T-helper 1 cell treated with Interleukin-12 subunit alpha and Interleukin-12 subunit beta and Interleukin-4 antibody, amounts not matched to agents 30 μg/mL and 1 μg/mL, for 36 hours (primary cell): ENCODE measurements around the gene NMNAT3.

Experiments
- H3K27ac Mint-ChIP-seq: one replicate; pipeline ENCODE4 v1.8.0; 2021; ENCODE audit warnings: mild to moderate bottlenecking, mixed read lengths
- H3K27me3 Mint-ChIP-seq: one replicate; pipeline ENCODE4 v1.8.0; 2021; ENCODE audit warnings: low read depth, mixed read lengths
- H3K36me3 Mint-ChIP-seq: one replicate; pipeline ENCODE4 v1.8.0; 2021; ENCODE audit warnings: low read depth, mixed read lengths
- H3K4me1 Mint-ChIP-seq: one replicate; pipeline ENCODE4 v1.8.0; 2021; ENCODE audit warnings: low read depth, mixed read lengths
- H3K4me3 Mint-ChIP-seq: one replicate; pipeline ENCODE4 v1.8.0; 2021; ENCODE audit warnings: mild to moderate bottlenecking, moderate library complexity, mixed read lengths
- H3K9me3 Mint-ChIP-seq: one replicate; pipeline ENCODE4 v1.8.0; 2021; ENCODE audit warnings: mixed read lengths

NMNAT3 gene

DNA sequence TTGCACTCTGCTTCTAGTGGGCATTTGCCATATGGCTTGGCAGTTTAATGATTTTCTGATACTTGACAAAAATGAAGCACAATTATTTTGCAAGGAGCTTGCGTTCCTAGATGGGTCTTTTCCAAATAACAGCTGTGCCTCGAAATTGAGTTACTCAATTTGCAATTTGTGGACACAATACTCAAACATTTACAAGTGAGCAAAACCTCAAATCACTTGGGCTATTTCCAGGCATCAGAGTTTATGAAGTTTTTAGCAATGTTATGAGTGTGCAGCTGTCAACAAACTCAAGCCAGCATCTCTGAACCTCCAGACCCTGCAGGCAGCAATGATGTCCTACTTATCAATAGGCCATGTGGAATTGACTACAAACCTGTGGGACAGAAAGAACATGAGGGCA, 41.3 kb downstream of the NMNAT3 start:
- no peaks in the 10 kb centered on the region for H3K9me3 Mint-ChIP-seq
- no peaks in the 10 kb centered on the region for H3K36me3 Mint-ChIP-seq
- no peaks in the 10 kb centered on the region for H3K27me3 Mint-ChIP-seq
- H3K4me3 Mint-ChIP-seq, result no peak overlapping the region
- peaks cover 15% of the 10 kb centered on the region for H3K4me1 Mint-ChIP-seq
- H3K27ac Mint-ChIP-seq, result no peak overlapping the region

DNA sequence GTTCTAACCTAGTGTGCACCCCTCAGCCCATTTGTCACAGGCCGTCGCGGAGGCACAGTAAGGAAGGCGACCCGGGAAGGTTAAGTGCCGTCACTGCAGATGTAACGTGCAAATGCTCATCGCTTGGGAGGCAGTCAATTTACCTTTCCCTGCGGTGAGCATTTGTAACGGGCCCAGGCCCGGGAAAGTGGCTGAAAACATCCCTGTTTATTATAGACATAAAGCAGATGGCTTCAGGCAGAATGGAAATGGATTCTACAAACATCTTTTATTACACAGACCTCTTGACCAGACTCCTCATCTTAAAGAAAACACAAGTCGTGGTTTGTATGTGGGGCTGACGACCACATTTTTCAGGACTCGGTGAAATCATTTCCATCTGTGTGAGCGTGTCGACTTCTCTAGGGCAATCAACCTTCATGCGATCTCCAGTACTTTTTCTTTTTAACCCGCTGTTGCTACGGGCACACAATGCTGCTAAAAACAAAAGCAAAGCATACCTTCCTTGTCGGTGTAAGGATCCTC, 43.6 kb downstream of the NMNAT3 start:
- Mint-ChIP-seq H3K27ac (no peak overlapping the region), H3K27me3 (no peaks in the 10 kb centered on the region), H3K9me3 (no peaks in the 10 kb centered on the region), H3K4me1 (peaks cover 11% of the 10 kb centered on the region), H3K36me3 (no peaks in the 10 kb centered on the region), H3K4me3 (no peak overlapping the region)

DNA sequence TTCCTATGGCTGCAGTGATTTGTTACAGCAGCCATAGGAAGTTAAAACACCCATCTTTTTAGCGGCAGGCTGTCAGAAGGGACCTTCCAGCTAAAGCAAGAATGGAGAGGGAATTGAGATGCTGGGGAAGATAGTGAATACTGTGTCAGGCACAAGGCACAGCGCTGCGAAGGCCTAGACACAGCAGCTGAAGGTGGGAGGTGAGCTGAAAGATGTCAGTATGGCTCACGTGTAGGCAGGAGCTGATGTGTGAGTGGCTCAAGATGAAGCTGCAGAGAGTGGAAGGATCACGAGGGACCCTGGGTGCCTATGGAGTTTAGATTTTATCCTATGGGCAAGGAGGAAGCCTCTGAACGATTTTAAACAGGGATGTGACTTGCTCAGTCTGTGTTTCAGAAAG, 44.3 kb downstream of the NMNAT3 start:
- H3K9me3 Mint-ChIP-seq, result no peaks in the 10 kb centered on the region
- no peaks in the 10 kb centered on the region for H3K27me3 Mint-ChIP-seq
- peaks cover 8% of the 10 kb centered on the region for H3K4me1 Mint-ChIP-seq
- H3K4me3 Mint-ChIP-seq, result no peak overlapping the region
- H3K27ac Mint-ChIP-seq, result no peak overlapping the region
- no peaks in the 10 kb centered on the region for H3K36me3 Mint-ChIP-seq

DNA sequence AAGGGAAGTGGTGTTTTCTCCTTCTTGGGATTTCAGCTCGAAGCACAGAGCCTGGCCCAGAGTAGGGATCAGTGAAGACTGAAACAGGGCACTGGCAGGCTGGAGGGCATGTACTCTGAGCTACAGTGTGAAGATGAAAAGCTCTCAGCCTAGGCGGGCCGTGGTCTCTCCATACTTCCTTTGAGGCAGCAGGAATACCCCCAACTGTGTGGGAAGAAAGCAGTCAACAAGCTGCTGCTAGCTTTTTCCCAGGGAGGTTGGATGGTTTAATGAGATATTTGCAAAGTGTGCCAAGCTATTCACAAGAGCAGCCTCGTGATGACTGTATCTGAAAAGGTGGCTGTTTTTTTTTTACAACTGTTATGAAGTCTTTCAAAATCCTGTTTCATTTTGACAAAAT, 47.2 kb downstream of the NMNAT3 start:
- Mint-ChIP-seq H3K9me3 (no peaks in the 10 kb centered on the region), H3K4me1 (peaks cover 7% of the 10 kb centered on the region), H3K36me3 (no peaks in the 10 kb centered on the region), H3K27me3 (no peaks in the 10 kb centered on the region), H3K4me3 (no peak overlapping the region), H3K27ac (no peak overlapping the region)

DNA sequence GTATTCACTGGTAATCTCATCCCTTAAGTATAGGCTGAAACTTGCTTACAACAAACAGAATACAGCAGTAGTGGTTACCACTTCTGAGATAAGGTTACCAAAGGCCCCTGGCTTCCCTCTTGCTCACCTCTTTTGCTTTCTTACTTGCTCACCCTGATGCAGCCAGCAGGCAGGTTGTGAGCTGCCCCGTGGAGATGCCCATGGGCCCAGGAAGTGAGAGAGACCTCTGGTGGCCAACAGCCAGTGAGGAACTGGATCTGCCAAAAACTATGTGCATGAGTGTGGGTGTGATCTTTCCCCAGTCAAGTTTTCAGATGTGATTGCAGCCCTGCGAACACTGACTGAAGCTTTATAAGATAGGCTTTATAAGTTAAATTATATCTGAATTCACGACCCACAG, 48.7 kb downstream of the NMNAT3 start:
- no peaks in the 10 kb centered on the region for H3K9me3 Mint-ChIP-seq
- H3K4me3 Mint-ChIP-seq, result no peak overlapping the region
- peaks cover 7% of the 10 kb centered on the region for H3K4me1 Mint-ChIP-seq
- H3K36me3 Mint-ChIP-seq, result no peaks in the 10 kb centered on the region
- no peaks in the 10 kb centered on the region for H3K27me3 Mint-ChIP-seq
- H3K27ac Mint-ChIP-seq, result no peak overlapping the region

DNA sequence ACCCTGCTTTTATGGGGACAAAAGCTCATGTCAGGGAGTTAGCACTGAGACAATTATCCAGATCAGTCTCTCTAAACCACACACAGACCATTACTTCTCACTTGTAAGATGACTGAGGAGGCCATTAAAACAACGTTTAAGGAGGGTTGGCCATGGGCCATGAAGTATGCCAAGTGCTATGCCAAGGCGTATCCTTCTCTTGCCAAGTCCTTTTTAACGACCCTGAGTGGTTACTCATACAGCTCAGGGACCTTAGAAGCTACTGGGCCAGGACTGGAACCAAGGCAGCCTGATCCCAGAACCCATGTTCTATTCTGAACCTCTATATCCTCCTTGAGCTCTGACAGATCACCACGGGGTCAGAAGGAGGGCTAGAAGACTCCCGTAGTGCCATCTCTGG, 50.0 kb downstream of the NMNAT3 start:
- Mint-ChIP-seq H3K4me1 (peaks cover 7% of the 10 kb centered on the region), H3K4me3 (no peak overlapping the region), H3K9me3 (no peaks in the 10 kb centered on the region), H3K27me3 (no peaks in the 10 kb centered on the region), H3K36me3 (no peaks in the 10 kb centered on the region), H3K27ac (no peak overlapping the region)

DNA sequence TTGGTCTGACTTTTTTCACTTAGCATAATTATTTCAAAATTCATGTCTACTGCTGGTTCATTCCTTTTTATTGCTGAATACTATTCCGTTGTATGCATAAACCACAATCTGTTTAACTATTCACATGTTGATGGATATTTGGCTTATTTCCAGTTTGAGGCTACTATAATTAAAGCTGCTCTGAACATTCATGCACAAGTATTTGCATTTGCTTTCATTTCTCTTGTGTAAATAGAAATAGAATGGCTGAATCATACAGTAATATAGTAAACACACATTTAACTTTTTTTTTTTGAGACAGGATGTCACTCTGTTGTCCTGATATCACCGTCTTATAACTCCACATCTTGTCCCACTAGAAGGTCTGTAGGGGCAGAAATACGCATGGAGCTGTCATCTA, 57.3 kb downstream of the NMNAT3 start:
- Mint-ChIP-seq H3K27ac (no peak overlapping the region), H3K36me3 (no peaks in the 10 kb centered on the region), H3K4me3 (no peak overlapping the region), H3K27me3 (no peaks in the 10 kb centered on the region), H3K9me3 (no peaks in the 10 kb centered on the region), H3K4me1 (no peaks in the 10 kb centered on the region)

DNA sequence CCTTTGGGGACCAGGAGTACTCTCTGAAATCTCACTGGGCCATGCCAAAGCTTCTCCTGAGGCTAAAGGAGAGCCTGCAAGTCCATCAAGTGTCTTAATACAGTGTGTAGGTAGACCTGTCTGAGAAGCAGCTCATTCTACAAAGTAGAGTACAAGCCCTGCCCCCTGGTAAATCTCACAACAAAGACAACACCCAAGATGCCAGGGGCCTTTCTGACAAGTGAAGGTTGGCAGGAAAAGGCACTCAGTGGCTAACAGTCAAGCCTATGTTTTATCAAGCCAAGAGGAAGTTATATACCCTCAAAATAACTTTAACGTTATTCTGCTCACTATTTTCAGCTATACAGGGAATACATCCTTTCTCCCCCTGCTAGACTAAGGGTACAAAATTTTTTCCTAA, 58.3 kb downstream of the NMNAT3 start:
- H3K27me3 Mint-ChIP-seq, result no peaks in the 10 kb centered on the region
- no peaks in the 10 kb centered on the region for H3K9me3 Mint-ChIP-seq

DNA sequence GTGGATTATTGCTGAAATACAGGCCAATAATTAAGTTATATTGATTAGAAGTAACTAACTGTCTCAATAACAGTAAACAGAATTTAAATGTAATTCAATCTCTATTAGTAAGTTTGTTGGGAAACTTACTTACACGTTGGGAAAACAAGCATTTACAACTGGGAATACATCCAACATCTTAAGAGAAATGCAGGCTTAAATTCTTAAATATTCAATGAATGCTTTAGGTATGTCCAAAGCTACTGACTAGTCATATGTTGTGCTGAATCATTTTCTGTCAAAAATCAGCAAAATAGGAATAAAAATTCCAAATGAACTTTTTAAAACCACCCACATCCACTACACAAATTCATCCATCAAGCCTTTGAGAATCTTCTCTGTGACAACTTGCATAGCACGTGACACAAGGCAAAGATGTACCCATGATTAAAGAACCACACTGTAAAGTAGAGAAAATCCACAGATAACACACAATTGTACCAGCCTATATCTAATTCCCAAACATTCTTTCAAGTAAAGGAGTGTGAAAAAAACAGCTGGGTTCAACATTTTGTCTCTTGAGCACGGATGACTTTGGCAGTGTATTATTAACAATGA, 60.0 kb downstream of the NMNAT3 start:
- Mint-ChIP-seq H3K36me3 (no peaks in the 10 kb centered on the region), H3K4me3 (no peak overlapping the region), H3K9me3 (no peaks in the 10 kb centered on the region), H3K4me1 (no peaks in the 10 kb centered on the region), H3K27ac (no peak overlapping the region), H3K27me3 (no peaks in the 10 kb centered on the region)

More for the DNA sequence above, 58.3 kb downstream of the NMNAT3 start:
- no peaks in the 10 kb centered on the region for H3K36me3 Mint-ChIP-seq
- no peaks in the 10 kb centered on the region for H3K4me1 Mint-ChIP-seq
- H3K4me3 Mint-ChIP-seq, result no peak overlapping the region
- no peak overlapping the region for H3K27ac Mint-ChIP-seq

DNA sequence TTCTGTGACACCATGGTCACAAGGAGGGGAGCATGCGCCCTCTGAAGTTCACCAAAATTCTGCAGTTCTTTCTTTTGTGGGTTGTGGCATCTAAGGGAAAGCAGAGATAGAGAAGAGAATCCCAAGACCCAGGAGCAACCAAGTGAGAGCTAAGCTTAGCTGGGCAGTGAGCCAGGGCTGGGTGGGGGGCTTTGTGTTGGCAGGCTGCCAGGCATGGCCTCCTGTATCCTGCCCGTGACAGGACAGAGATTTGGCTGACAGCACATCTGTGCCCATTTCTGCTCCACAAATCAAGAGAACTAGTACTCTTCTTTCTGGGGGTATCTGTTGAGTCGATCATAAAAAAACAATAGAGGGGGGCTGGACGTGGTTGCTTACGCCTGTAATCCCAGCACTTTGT, 66.2 kb downstream of the NMNAT3 start:
- Mint-ChIP-seq H3K36me3 (no peaks in the 10 kb centered on the region), H3K9me3 (no peaks in the 10 kb centered on the region), H3K4me1 (no peaks in the 10 kb centered on the region), H3K27me3 (no peaks in the 10 kb centered on the region), H3K4me3 (no peak overlapping the region), H3K27ac (no peak overlapping the region)

DNA sequence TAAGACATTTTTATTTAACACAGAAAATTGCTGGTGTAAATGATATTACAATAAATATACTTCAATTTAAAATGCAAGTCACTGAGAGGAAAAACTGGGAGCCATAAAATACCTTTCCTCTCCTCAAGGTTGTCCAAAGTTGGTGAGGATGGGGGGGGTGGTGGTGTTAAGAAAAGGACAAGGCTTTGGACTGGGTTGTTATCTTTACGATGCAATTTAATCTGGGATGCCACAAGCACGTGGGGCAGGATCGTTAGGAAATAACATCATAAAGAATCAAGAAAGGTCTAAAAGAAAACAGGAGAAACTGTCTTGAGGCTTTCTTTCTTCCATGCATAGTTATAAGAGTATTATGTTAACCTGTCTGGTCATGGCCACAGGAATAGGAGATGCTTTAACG, 66.9 kb downstream of the NMNAT3 start:
- Mint-ChIP-seq H3K36me3 (no peaks in the 10 kb centered on the region), H3K4me1 (no peaks in the 10 kb centered on the region), H3K27ac (no peak overlapping the region)

DNA sequence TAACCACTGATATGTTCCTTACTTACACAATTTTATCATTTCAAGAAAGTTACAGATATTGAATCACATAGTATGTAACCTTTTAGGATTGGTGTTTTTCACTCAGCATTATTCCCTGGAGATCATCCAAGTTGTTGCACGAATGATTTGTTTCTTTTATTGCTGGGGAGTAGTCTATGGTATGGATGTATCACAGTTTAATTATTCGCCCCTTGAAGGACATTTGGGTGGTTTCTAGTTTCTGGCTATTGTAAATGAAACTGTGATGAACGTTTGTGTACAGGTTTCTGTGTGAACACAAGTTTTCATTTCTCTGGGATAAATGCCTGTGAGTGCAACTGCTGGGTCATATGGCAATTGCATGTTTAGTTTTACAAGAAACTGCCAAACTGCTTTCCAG, 68.8 kb downstream of the NMNAT3 start:
- no peaks in the 10 kb centered on the region for H3K27me3 Mint-ChIP-seq
- H3K4me1 Mint-ChIP-seq, result no peaks in the 10 kb centered on the region
- H3K36me3 Mint-ChIP-seq, result no peaks in the 10 kb centered on the region
- H3K9me3 Mint-ChIP-seq, result no peaks in the 10 kb centered on the region
- H3K4me3 Mint-ChIP-seq, result no peak overlapping the region
- no peak overlapping the region for H3K27ac Mint-ChIP-seq

More for the DNA sequence above, 66.9 kb downstream of the NMNAT3 start:
- no peaks in the 10 kb centered on the region for H3K27me3 Mint-ChIP-seq
- H3K4me3 Mint-ChIP-seq, result no peak overlapping the region
- H3K9me3 Mint-ChIP-seq, result no peaks in the 10 kb centered on the region

DNA sequence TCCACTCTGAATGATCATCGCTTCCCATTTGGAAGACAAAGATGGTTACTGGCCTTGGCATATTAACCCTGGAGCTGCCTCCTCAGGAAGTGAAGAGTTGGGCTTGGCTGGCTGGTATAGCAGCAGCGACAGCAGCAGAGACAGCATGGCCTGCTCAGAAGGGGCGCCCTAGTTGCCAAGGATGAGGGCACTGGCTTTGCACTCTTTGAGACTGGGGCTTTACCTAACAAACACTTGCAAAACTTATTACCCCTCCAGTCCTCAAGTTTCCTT, 69.7 kb downstream of the NMNAT3 start:
- no peak overlapping the region for H3K4me3 Mint-ChIP-seq
- no peaks in the 10 kb centered on the region for H3K36me3 Mint-ChIP-seq
- H3K4me1 Mint-ChIP-seq, result no peaks in the 10 kb centered on the region
- no peak overlapping the region for H3K27ac Mint-ChIP-seq
- no peaks in the 10 kb centered on the region for H3K9me3 Mint-ChIP-seq
- H3K27me3 Mint-ChIP-seq, result no peaks in the 10 kb centered on the region

DNA sequence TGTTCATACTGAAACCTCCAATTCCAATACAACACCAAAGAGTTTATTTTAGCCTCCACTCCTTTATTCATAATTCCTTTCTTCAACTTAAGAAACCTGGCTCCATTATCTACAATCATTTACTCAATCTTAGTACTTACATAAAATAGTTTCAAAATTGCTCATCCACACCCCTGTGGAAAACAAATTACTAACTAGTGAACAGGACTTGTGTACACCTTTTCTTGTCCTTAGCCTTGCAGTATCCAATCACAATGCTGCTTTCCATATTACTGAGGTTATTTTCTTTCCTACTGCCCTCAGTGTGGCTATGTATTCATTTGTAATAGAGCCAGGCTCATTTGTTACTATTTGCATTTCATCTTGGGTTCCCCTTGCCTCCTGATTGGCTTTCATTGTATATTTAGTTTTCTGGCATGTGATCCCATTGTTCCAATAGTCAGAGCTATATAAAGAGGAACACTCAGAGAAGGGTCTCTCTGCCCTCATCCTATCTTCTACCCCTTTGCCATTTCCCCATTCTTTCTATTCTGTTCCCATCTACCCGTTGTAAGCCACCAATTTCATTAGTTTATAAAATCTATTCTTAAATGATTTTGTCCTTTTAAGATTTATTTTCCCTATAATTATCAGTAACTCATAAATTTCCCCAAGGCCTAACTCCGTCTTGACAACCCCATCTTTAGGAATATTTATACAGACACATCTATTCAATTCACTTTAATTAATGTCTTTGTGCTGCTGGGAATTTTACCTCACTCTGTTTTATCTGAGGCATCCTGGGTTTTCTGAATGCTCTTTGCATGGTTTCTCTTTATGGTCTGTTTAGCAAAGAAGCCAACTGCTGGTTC, 70.3 kb downstream of the NMNAT3 start:
- Mint-ChIP-seq H3K4me1 (no peaks in the 10 kb centered on the region), H3K9me3 (no peaks in the 10 kb centered on the region), H3K27ac (no peak overlapping the region), H3K4me3 (no peak overlapping the region), H3K27me3 (no peaks in the 10 kb centered on the region), H3K36me3 (no peaks in the 10 kb centered on the region)

DNA sequence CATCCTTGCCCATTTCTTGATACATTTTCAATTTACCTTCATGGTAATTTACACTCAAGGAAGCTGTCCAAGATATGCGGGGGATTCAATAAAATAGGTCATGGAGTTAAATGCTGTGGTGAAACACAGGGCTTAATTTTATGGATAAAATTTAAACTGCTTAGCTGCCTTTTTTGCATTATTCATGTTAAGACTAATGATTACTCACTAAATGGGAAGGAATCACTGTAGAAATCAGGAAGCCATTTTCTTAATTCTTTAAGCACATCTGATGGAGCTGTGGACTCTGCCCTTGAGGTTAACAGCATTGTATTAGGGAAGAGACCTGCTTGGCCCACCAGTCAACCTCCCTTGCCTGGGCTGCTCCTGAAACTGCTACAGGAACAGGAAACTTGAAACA, 75.8 kb downstream of the NMNAT3 start:
- no peak overlapping the region for H3K27ac Mint-ChIP-seq
- no peak overlapping the region for H3K4me3 Mint-ChIP-seq
- no peaks in the 10 kb centered on the region for H3K9me3 Mint-ChIP-seq
- H3K36me3 Mint-ChIP-seq, result no peaks in the 10 kb centered on the region
- no peaks in the 10 kb centered on the region for H3K4me1 Mint-ChIP-seq
- H3K27me3 Mint-ChIP-seq, result no peaks in the 10 kb centered on the region
